Body of pancreas (tissue), 4 donors: Measurements from ENCODE around the gene OPRD1.

Experiments used
- CTCF ChIP-seq, 7 experiments: fragments of 450-650 bp in 4 of 7; fragments of 200-600 bp in 3 of 7; sonication (generic) in 3 of 7; IDR thresholded peaks; one replicate each; pipeline ENCODE4 v1.5.1; 2016 to 2019; ENCODE audit warnings: antibody characterized with exemption in 7 of 7
- POLR2A ChIP-seq, 3 donors: fragments of 450-650 bp; IDR thresholded peaks; one replicate each; pipeline ENCODE4 v1.6.1; 2016; ENCODE audit warnings: antibody characterized with exemption in 3 of 3, mild to moderate bottlenecking in 2 of 3

GRCh38 chr1:28840928-28841544, 29.1 kb downstream of the OPRD1 start:
- TF ChIP-seq POLR2A (IDR thresholded peaks at IDR 0.05), result no peak
- no peak for TF ChIP-seq CTCF (IDR thresholded peaks at IDR 0.05)
